Activated CD8-positive, alpha-beta T cell treated with anti-CD3 and anti-CD28 coated beads for 36 hours (primary cell): ENCODE measurements around the gene RASIP1. TPM values are rescaled to one million over a fixed set of nuclear protein-coding genes. Genes with fewer than 3 reads are reported as not detected.

Source experiments
- ATAC-seq: fragments of 200-7000 bp; cut with Tn5 transposase; one replicate; pipeline ENCODE4 v1.10.0; 2021; ENCODE audit warnings: mild to moderate bottlenecking, moderate library complexity
- CTCF ChIA-PET: fragments of 350-600 bp; sonication (Branson Sonifier 250); formaldehyde crosslinking; loops from one replicate; lab custom pipeline; 2021; ENCODE audit warnings: antibody characterized with exemption; lab: Charles Lee
- POLR2A ChIA-PET: fragments of 350-600 bp; sonication (Branson Sonifier 250); formaldehyde crosslinking; loops from one replicate; lab custom pipeline; 2021; ENCODE audit warnings: antibody characterized with exemption; lab: Charles Lee
- DNase-seq: peaks from one replicate; pipeline ENCODE4 v3.0.0-alpha.2; 2020
- H3K27ac Mint-ChIP-seq: one replicate; pipeline ENCODE4 v1.8.0; 2021; ENCODE audit warnings: mild to moderate bottlenecking, mixed read lengths
- H3K27me3 Mint-ChIP-seq: one replicate; pipeline ENCODE4 v1.8.0; 2021; ENCODE audit warnings: mixed read lengths
- H3K36me3 Mint-ChIP-seq: one replicate; pipeline ENCODE4 v1.8.0; 2021; ENCODE audit warnings: low read depth, mixed read lengths
- H3K4me1 Mint-ChIP-seq: one replicate; pipeline ENCODE4 v1.8.0; 2021; ENCODE audit warnings: low read depth, mixed read lengths
- H3K4me3 Mint-ChIP-seq: one replicate; pipeline ENCODE4 v1.8.0; 2021; ENCODE audit warnings: mild to moderate bottlenecking, moderate library complexity, mixed read lengths
- H3K9me3 Mint-ChIP-seq: one replicate; pipeline ENCODE4 v1.8.0; 2021; ENCODE audit warnings: mixed read lengths
- intact Hi-C: fragments of 100-400 bp; cut with micrococcal nuclease; formaldehyde crosslinking; loops from one replicate; pipeline ENCODE4 v1.10.0; 2022
- total RNA-seq, 2 experiments: library from RNA; stranded (reverse); gene quantifications; one replicate each; pipeline ENCODE4 v1.2.3, GENCODE V29; 2021
- TF ChIP-seq, protein P1 (sequence below): fragments of 200-600 bp; IDR thresholded peaks from one replicate; pipeline ENCODE4 v1.8.0; 2022; ENCODE audit warnings: antibody characterized with exemption, mild to moderate bottlenecking

RASIP1 gene
- total RNA-seq, 2 experiments from 2014 or later = 0.72 to 1.2 TPM

DNA sequence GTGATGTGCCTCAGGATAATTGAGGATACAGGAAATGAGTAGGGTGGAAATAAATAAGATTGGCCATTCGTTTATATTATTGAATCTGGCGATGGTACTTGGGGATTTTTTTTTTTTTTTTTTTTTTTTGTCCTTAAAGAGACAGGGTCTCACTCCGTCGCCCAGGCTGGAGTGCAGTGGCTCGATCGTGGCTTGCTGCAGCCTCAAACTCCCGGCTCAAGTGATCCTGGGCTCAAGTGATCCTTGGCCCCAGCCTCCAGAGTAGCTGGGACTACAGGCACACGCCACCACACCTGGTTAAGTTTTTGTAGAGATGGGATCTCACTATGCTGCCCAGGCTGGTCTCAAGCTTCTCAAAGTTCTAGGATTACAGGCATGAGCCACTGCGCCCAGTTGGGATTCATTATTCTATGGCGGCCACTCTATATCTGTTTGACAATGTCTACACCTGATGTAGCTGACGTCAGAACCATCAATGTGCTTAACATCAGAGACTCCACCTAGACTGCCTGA, 18.2 kb downstream of the RASIP1 start:
- H3K4me3 Mint-ChIP-seq = no peak overlapping the region

DNA sequence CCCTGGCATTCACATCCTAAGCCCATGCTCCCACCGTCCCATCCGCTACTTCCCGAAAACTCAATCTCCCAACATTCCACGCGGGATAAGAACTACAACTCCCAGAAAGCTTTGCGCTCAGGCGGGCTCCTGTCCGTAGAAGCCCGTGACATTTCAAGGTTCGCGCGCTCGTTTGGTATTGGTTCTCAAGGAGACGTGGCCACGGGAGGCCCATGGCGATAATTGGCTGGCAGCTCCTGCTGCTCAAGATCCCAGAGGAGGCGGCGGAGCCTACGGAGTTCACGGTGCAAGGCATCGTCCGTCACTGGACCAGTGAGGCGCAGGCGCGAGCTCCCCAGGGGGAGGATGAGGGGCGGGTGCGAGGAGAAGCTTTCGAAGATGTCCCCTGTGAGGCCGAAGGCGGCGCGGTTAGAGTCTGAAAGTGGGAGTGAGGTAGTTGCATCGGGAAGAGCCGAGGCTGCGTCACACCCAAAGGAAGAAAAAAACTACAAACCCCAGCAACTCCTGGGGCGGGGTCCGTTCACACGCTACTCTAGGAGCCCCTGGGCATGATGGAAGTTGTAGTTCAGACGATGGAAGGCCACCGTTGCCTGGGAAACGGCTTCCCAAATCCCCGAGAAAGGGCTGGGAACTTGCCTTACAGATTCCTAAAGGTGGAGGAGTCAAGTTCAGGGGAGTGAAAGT, 19.7 kb downstream of the RASIP1 start:
- DNase-seq = peak; percentile 98
- H3K9me3 Mint-ChIP-seq = peaks cover 10% of the 10 kb centered on the region
- peaks cover 13% of the 10 kb centered on the region for H3K4me1 Mint-ChIP-seq
- H3K27ac Mint-ChIP-seq = peak overlapping the region; percentile 99
- intact Hi-C loops = no loop called here
- H3K36me3 Mint-ChIP-seq = peaks cover 8% of the 10 kb centered on the region
- H3K4me3 Mint-ChIP-seq = peak overlapping the region; percentile 92
- TF ChIP-seq, protein P1, sequence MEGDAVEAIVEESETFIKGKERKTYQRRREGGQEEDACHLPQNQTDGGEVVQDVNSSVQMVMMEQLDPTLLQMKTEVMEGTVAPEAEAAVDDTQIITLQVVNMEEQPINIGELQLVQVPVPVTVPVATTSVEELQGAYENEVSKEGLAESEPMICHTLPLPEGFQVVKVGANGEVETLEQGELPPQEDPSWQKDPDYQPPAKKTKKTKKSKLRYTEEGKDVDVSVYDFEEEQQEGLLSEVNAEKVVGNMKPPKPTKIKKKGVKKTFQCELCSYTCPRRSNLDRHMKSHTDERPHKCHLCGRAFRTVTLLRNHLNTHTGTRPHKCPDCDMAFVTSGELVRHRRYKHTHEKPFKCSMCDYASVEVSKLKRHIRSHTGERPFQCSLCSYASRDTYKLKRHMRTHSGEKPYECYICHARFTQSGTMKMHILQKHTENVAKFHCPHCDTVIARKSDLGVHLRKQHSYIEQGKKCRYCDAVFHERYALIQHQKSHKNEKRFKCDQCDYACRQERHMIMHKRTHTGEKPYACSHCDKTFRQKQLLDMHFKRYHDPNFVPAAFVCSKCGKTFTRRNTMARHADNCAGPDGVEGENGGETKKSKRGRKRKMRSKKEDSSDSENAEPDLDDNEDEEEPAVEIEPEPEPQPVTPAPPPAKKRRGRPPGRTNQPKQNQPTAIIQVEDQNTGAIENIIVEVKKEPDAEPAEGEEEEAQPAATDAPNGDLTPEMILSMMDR = no peak
- peak; percentile 94 for ATAC-seq
- H3K27me3 Mint-ChIP-seq = no peaks in the 10 kb centered on the region
- CTCF ChIA-PET = interaction anchor here (0.7 to 1.4 kb wide), 4 partner anchors 18 to 775 kb away, joined by 3 to 6 read pairs (median 3); partner anchors contain the start of genes GYS1 and RUVBL2
- POLR2A ChIA-PET = interaction anchor here (0.6 to 1.7 kb wide), 3 partner anchors 18 to 394 kb away, joined by 3 to 5 read pairs (median 3); partner anchors contain the start of gene DBP

More for the DNA sequence above, 18.2 kb downstream of the RASIP1 start:
- ATAC-seq = no peak
- Mint-ChIP-seq H3K27ac (no peak overlapping the region), H3K9me3 (peaks cover 17% of the 10 kb centered on the region), H3K36me3 (peaks cover 15% of the 10 kb centered on the region), H3K4me1 (peaks cover 22% of the 10 kb centered on the region), H3K27me3 (no peaks in the 10 kb centered on the region)
- ChIA-PET CTCF (no interaction called here), POLR2A (no interaction called here)
- intact Hi-C loops = no loop called here
- no peak for DNase-seq
- TF ChIP-seq, protein P1 = no peak

GRCh38 chr19:48720251-48720612, 20.2 kb downstream of the RASIP1 start:
- intact Hi-C loops = no loop called here
- H3K9me3 Mint-ChIP-seq = peaks cover 5% of the 10 kb centered on the region
- ChIA-PET CTCF (interaction anchor here (0.7 to 1.4 kb wide), 4 partner anchors 19 to 776 kb away, joined by 3 to 6 read pairs (median 3); partner anchors contain the start of genes GYS1 and RUVBL2), POLR2A (interaction anchor here (0.6 to 1.7 kb wide), 2 partner anchors 18 to 394 kb away, joined by 3 to 5 read pairs; no protein-coding TSS in a partner anchor)
- H3K4me3 Mint-ChIP-seq = peak overlapping the region; percentile 92
- H3K4me1 Mint-ChIP-seq = peaks cover 9% of the 10 kb centered on the region
- DNase-seq (no peak), ATAC-seq (peak; percentile 9)
- no peaks in the 10 kb centered on the region for H3K27me3 Mint-ChIP-seq
- TF ChIP-seq, protein P1 = no peak
- H3K27ac Mint-ChIP-seq = peak overlapping the region; percentile 99
- peaks cover 4% of the 10 kb centered on the region for H3K36me3 Mint-ChIP-seq

GRCh38 chr19:48719263-48720171, 20.9 kb downstream of the RASIP1 start, which contains the start of gene MAMSTR:
TSS of gene MAMSTR (minus strand) at chr19:48719725. CDS start at chr19:48719031, 694 bp downstream.
- POLR2A ChIA-PET = no interaction called here

More at GRCh38 chr19:48719263-48720171, 20.9 kb downstream of the RASIP1 start, which contains the start of gene MAMSTR:
- Mint-ChIP-seq H3K36me3 (no peaks in the 10 kb centered on the region), H3K27ac (peak within 1 kb of the TSS; percentile 99), H3K4me3 (peak within 1 kb of the TSS; percentile 92), H3K4me1 (peaks cover 8% of the 10 kb centered on the region), H3K27me3 (no peaks in the 10 kb centered on the region), H3K9me3 (no peaks in the 10 kb centered on the region)
- CTCF ChIA-PET = no interaction called here
- TF ChIP-seq, protein P1 = no peak
- no peak for DNase-seq
- intact Hi-C loops = no loop called here
- no peak for ATAC-seq
